GM19395 (cell line): ENCODE measurements around the gene TNFRSF8.

Source experiments
- ATAC-seq: cut with Tn5 transposase; IDR thresholded peaks from one replicate; pipeline ENCODE4 v1.9.1; 2021; ENCODE audit warnings: mild to moderate bottlenecking, moderate library complexity; ENCODE audit not compliant: unreplicated experiment

TNFRSF8 gene

DNA sequence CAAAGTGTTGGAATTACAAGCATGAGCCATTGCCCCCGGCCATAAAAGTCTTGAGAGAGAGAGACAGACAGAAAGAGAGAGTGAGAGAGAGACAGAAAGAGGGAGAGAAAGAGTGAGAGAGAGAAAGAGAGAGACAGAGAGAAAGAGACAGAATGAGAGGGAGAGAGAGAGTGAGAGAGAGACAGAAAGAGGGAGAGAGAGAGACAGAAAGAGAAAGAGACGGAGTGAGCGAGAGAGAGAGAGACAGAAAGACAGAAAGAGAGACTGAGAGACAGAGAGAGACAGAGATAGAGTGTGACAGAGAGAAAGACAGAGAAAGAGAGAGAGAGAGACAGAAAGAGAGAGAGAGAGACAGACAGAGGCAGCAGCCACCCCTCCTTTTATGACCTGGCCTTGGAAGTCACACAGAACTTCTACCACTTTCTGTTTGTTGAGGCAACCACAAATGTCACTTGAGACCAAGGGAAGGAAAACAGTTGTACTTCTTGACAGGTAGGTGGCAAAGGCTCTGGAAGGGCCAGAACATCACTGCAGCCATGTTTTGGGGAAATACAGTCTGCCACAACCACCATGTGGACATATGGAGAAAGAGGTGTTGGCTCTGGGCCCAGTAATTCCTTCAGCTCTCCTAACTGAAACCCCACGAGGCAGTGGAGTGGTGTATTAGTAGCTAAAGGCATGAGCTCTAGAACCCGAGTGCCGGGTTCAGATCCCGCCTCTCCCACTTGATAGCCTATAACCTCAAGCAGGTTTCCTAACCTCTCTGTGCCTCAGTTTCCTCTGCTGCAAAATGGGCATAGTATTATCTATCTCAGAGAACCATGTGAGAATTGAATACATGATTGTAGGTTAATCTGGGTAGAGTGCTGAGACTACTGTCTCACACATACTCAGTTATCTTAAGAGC, 50.6 kb downstream of the TNFRSF8 start:
- ATAC-seq = no peak

DNA sequence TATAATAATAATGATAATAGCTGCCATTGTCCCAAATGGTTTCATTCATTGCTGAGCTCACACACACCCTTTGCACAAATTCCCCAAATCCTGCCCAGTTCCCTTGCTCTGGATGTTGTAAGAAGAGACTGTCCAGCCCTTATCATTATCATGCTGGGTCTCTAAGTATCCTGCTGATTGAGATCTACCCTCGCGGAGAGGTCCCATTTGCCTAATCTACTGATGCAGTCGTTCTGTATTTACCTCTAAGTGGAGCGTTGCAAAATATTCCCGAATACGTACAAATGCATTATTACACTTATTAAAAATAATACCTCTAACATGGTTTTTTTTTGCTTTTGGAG, 51.2 kb downstream of the TNFRSF8 start:
- no peak for ATAC-seq

DNA sequence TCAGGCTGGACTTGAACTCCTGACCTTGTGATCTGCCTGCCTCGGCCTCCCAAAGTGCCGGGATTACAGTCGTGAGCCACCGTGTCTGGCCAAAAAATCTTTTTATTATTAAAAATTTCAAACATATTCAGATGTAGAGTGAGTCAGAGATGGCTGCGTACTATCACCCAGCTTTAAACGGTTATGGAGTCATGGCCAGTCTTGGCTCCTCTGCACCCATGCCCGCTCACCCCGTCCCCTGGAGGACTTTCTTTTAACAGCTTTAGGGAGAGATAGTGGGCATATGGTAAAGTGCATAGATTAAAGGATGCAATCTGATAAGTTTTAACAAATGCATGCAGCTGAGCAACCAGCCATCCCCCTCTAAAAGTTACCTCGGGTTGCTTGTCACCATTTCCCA, 51.8 kb downstream of the TNFRSF8 start:
- ATAC-seq = no peak

DNA sequence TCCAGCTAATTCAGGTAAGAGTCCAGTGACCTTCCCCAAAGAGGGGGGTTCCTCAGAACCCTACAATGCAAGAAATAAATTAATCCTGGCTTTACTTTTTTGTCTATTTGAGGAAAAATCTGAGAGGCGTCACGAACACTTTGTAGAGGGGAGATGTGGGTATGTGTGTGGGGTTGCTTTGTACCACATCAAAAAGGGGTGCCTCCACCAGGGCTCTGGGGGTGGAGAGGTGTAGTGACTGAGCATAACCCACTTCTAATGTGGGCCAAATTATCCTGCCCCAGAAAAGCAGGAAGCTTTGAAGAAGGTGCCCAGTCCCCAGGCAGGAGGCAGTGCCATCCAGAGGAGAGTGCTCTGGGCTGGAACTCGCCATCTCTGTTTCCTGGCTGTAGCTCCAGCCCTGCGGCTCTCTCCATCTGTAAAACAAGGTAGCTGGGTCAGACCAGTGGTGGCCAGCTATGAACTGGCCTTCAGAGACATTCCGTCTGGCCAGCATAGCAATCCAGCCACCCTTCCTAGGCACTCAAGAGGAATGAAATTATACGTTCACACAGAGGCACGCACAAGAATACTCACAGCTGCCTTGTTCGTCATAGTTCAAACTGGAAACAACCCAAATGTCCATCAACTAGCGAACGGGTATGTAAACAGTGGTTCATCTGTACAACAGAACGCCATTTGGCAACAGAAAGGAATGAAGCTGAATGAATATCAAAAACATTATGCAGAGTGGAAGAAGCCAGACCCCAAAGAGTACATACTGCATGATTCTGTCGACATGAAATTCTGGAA, 58.3 kb downstream of the TNFRSF8 start:
- ATAC-seq = no peak

DNA sequence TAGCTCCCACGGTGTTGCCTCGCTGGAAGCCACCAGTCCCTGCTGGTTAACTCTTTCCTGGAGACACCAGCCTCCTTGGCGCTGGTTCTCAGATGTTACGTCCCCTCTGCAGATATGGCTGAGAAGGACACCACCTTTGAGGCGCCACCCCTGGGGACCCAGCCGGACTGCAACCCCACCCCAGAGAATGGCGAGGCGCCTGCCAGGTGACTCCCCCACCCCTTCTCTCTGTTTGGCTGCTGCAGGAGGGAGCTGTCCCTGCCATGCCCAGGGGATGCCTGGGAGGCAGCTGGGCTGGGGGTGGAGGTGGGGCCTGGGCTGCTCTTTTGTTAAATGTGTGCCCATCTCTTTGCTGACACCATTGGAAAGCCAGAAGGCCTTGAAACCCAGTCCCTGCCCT, 60.1 kb downstream of the TNFRSF8 start:
- no peak for ATAC-seq

DNA sequence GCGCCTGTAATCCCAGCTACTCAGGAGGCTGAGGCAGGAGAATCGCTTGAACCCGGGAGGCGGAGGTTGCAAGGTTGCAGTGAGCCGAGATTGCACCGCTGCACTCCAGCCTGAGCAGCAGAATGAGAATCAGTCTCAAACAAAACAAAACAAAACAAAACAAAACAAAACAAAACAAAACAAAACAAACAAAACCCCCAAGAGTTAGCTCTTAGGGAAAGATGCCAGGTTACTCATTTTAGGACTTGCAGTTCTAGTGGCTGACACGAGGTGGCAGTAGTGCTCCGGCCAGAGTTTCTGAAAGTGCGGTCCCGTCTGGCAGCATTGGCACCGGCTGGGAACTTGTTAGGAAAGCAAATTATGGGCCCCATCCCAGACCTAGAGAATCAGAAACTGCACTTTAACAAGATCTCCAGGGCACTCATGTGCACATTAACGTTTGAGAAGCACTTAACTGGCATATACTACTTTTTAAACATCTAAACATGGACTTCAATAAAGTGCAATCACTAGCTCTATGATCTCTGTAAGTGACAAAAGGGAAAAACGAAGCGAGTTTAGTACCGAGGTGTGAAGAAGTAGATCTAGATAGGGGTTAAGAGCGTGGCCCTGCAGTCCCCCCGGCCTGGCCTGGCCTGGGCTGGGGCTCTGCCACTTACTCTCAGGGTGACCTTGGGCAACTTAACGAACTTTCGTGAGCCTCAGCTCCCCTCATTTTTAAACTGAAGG, 61.8 kb downstream of the TNFRSF8 start:
- no peak for ATAC-seq

DNA sequence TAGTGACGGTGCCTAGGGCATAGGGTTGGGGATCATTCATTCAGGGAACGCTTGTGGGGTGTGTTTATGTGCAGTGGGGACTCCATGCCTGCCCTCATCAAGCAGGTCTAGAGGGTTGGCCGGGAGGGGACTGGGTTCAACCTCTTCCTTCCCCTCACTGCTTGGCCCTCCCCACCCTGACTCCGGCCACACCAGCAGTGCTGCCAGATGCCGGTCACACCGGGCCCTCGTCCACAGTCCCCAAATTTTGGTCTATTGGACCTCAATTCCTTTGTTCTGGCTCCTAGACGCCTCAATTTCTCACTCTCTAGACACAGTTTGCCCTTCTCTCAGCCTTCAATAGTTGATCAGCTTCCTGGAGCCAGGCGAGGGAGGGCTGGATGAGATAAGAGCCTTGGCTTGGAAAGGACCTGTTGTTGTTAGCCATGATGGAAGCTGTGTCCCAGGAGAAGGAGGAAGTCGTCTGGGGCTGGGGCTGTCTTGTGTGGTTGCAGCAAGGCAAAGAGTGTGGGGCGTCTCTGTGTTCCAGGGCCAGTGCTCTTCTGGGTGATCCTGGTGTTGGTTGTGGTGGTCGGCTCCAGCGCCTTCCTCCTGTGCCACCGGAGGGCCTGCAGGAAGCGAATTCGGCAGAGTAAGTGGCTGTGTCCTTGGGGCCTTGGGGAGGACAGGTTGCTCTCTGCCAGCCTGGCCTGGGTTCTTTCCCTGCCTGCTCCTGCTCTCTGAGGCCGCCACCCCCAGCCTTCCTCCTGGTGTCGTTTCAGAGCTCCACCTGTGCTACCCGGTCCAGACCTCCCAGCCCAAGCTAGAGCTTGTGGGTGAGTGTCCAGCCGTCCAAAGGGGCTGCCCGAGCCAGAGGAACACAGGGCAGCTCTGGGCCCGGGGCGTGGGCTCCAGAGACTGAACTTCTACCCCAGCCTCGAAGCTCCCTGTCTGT, 62.6 kb downstream of the TNFRSF8 start:
- ATAC-seq = no peak

DNA sequence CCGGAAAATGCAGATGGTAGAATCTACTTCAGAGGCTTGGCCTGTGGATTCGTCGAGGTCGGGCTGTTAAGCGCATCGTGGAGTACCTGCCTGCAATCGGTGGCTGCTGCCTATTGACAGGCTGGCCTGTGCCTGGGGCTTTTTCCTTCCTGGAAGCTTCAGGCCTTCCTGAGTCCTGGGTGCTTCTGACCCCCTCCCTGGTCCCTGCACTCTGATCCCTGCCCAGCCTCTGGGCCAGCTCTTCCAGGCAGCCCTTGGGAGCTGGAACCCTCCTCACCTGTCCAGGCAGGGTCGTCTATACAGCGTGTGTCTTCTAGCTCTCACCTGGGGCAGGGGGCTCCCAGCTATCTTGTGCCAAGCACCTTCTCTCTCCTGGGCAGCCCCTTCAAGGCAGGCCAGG, 63.7 kb downstream of the TNFRSF8 start:
- ATAC-seq = no peak

DNA sequence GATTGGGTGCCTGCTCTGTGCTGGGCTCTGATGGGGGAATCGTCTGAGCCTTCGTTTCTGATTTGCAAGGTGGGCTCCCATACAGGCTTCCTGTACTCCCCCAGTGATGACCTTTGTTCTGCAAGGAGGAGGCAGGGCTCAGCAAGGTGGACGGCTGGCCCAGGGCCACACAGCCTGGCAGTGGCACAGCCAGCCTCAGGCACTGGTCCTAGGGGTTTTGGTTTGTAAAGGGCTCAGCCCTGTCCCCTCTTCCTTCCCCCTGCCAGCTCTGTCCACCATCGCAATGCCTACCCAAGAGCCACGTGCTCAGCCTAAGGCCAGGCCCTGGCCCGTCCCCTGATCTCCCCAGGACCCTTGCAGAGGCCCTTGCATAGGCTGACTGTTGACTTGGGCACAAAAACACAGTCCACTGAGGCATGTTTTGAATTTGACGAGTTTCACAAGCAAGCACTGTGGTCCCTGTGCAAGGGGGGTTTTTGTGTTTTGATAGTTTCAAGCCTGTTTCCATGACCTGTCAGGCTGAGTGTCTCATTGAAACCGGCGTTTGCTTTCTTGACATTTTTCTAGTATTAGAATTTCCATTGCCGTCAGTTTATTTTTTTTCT, 64.2 kb downstream of the TNFRSF8 start:
- ATAC-seq = no peak

DNA sequence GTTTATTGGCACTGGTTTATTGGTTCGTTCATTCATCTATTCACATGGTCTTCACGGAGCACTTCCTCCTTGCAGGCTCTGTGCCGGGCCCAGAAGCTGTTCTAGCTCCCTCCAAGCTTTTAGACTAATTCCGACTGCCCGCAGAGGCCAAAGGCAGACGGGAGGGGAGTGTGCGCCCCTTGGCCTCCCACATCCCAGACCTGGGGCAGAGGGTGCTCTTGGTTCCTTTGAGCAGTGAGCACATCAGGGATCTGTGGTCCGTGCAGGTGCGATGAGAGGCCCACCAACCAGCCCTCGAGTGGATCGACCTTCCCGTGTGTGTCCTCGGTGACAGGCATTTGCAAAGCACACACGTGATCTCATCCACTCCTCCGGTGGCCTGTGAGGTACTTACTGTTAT, 65.0 kb downstream of the TNFRSF8 start:
- no peak for ATAC-seq

DNA sequence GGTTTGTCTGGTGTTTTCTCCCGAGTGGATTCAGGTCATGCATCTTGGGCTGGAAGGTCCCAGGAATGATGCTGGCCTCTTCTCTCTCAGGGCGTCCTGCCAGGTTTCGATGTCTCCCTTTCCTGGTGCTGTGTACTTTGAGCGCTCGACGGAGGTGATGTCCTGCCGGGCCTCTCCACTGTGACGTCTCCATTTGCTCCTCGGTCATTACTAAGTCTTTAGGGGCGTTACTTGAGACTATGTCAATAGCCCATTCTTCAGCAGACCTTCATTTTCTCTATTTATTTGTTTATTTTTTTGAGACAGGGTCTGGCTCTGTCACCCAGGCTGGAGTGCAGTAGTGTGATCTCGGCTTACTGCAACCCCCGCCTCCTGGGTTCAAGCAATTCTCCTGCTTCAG, 66.5 kb downstream of the TNFRSF8 start:
- no peak for ATAC-seq

DNA sequence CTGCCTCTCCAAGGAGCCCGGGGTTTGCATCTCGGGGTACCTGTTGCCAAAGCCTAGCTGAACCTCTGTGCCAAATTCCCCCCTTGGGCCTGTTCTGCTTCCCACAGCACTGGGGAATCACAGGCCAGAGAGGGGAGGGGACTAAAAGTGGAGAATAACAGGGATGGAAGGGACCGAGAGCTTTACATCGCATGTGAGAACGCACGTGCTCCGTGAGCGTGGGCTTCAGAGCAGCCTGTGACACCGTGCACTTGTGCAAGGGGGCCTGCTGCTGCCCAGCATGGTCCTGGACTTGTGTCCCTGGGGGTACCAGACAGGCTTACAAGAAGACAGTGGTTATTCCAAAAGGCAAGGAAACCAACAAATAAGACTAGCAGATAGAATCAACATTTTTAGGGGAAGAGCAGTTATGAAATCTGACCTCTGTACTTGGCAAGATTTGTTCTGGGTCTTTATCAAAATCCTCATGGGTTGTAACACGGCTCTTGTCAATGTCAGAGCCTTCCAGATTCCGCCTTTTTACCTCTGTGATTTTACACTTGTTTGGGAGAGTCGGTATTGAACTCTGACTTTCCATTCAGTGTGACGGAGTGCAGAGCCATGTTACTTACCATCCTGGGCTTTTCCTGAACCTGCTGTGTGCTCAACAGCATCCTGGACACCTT, 67.5 kb downstream of the TNFRSF8 start:
- no peak for ATAC-seq

DNA sequence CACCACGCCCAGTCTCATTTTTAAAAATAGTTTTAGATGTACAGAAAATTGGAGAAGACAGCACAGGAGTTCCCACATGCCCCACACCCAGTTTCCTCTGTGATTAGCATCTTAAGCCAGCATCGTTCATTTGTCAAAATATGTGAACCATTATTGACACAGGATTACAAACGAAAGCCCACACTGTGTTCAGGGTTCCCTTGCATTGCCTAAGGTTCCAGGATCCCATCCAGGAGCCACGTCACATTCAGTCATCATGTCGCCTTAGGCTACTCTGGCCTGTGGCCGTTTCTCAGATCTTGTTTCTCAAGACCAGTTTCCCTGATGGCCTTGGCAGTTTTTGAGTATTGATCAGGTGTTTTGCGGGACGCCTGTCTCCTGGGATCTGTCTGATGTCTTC, 69.0 kb downstream of the TNFRSF8 start:
- no peak for ATAC-seq

DNA sequence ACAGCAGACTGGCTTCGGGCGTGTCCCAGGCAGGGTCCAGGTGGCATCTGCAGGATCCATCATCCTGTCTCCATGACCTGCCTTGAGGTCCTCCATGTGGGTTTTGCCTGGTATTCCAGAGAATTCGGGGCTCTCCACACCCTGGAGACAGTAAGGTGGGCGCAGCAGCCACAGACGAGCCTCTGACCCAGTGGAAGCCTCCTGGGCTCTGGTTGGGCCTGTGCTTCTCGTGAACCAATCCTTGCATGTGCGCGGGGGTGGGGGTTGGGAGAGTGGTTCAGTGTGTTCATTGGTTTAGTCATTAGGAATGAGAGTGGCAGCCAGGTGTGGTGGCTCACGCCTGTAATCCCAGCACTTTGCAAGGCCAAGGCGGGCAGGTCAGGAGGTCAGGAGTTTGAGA, 71.6 kb downstream of the TNFRSF8 start:
- ATAC-seq = no peak

DNA sequence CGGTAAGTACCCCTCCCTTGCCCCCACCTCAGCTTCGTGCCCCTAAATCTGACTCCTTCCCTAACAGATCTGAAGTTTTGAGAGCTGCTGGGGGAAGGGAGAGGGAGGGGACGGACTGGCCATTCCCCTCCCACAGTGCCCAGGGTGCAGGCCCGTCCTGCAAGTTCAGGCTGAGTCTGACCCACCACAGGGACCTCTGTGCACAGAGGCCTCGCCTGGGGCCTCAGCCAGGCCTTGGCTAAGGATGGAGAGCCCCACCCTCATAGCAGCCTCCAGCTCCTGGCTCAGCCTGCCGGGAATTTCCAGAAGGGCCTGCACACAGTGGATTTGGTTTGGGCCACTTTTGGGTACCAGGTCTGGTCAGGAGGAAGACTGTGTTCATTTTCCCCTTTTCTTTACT, 72.5 kb downstream of the TNFRSF8 start:
- ATAC-seq = no peak

DNA sequence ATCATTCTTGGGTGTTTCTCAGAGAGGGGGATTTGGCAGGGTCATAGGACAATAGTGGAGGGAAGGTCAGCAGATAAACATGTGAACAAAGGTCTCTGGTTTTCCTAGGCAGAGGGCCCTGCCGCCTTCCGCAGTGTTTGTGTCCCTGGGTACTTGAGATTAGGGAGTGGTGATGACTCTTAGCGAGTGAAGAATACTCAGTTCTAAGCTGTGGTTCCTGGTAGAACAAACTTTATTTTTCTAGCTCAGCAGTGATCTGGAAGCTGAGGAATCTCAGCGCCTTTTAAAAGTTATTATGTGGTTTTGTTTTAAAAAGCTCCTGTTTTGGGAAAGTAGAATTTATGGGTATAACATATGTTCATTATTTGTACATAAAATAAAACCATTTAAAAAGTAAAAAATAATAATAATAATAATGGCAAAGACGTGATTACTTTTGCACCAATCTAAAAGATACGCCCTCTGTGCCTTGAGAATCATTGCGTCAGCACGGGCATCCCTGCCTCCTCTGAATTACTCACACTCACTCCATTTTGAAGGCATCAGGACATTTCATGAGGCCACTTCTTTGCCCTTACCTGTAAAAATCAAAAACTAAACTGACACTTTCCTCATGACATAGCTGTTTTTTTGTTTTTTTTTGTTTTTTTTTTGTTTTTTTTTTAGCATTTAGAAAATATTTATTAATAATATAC, 74.0 kb downstream of the TNFRSF8 start:
- ATAC-seq = no peak

DNA sequence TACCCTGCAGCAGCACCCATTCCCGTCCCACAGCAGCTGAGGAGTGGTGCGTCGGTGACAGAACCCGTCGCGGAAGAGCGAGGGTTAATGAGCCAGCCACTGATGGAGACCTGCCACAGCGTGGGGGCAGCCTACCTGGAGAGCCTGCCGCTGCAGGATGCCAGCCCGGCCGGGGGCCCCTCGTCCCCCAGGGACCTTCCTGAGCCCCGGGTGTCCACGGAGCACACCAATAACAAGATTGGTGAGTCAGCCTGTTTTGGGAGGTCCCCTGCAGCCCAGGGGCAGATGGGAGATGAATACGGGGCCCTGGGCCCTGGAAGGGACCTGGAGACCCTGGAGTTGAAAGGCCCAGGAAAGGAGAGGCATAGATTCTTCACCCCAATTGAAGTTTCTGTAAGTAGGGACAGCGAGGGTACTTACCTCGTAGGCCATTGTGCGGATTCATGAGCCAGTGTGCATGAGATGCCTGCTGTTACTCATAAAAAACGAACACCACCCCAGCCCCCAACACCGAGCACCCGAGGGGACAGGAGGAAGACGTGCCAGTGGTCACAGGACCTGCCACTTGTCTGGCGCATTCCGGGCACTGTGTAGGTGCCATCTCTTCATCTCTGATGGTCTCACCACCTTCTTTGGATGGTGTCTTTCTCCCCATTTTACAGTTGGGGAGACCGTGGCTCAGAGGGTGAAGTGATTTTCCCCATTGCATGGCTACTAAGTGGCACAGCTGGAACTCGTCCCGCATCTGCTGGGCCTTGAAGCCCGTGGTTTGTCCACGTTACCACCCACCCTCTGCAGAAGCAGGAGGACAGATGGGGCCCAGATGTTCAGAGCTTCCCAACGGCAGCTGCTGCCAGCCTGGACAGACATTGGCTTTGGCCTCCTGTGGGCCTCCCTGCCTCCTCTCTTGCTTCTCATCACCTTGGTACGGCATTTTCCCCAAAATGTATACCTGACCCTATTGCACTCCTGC, 75.4 kb downstream of the TNFRSF8 start:
- ATAC-seq = no peak

DNA sequence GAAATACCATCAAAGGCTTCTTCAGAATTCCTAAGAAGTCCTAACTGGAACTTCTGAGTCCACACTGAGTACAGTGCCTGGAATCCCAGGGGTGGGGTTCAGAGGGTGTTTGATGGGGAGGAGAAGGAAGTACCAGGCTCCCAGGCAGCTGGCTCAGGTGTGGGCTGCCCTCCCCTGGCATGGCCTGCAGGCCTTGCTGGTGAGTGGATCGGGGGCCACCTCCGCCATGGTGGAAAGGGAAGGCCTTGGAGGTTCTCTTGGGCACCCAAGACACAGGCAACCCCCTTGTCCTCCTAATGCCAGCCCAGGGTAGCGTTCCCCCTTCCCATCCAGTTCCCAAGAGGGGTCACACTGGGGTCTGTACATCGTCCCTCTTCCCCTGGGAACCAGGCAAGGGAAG, 76.9 kb downstream of the TNFRSF8 start:
- no peak for ATAC-seq
